MM.1S (cell line): ENCODE results near the gene IP6K1.

Experiments
- CTCF ChIP-seq: fragments of 300-600 bp; sonication (generic); IDR thresholded peaks from 2 replicates; pipeline ENCODE4 v1.5.1; 2016; ENCODE audit warnings: antibody characterized with exemption, low read length, mixed read lengths
- EZH2 ChIP-seq: fragments of 300-600 bp; sonication (generic); optimal IDR thresholded peaks from 2 replicates; pipeline ENCODE3; 2017; ENCODE audit warnings: low read depth, mild to moderate bottlenecking, antibody characterized with exemption, low read length, mixed read lengths
- EZH2phosphoT487 ChIP-seq: fragments of 300-600 bp; sonication (generic); IDR thresholded peaks from 2 replicates; pipeline ENCODE4 v1.6.1; 2018; ENCODE audit warnings: antibody characterized with exemption, low read length

GRCh38 chr3:49750056-49750455 lies 36.3 kb downstream of the IP6K1 start:
- no peak for TF ChIP-seq CTCF
- no peak for TF ChIP-seq EZH2
- no peak for TF ChIP-seq EZH2phosphoT487
